ENCODE measurements around the gene SPAG9. TPM values are rescaled to one million over a fixed set of nuclear protein-coding genes. Genes with fewer than 3 reads are reported as not detected.

SPAG9 gene
- total RNA-seq, 1 donor from 2014 or later: 233 TPM

DNA sequence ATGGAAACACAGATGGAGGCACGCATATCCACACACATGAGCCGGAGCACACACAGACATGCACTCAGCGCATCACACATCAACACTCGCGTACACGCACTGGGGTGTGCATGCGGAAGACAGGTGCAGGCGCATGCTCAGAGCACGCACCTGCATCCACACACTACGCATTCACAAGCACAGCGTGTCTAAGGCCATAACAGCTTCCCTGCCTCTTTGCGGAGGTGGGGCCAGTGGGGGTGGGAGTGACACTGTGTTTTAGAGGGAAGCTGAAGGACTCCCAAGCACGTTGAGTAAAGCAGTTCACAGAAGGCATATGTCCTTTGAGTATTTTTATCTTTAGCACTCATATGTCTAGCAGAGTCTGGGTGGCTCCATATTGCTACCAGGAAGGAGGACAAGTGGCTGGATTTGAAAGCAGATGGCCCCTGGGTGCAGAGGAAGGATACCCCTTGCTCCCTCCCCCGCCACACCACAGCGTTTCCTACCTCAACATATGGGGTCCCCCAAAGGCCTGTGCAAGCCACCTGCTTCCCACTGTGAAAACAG is 185.9 kb downstream of the SPAG9 start:
- no peak for ATAC-seq
- intact Hi-C loops (cut with DNase I): no loop called here

DNA sequence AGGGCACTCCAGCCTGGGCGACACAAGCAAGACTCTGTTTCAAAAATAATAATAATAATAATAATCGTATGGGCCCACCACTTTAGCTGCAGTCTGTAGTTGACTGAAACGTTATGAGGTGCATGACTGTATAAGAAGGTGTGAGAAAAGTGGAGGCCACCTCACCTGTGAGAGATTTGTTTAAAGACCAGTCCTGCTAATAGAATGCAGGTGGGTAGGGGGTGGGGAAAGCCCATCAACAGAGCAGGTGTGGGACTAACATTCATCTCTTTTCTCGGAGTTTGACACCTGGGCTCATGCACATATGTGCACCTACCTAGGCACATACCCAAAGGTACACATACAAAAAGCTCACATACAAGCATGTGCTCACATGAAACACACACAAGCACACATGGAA is 186.5 kb downstream of the SPAG9 start:
- no peak for ATAC-seq

More for the DNA sequence above, 185.9 kb downstream of the SPAG9 start:
- no peak for DNase-seq (ENCODE audit: low spot score)

DNA sequence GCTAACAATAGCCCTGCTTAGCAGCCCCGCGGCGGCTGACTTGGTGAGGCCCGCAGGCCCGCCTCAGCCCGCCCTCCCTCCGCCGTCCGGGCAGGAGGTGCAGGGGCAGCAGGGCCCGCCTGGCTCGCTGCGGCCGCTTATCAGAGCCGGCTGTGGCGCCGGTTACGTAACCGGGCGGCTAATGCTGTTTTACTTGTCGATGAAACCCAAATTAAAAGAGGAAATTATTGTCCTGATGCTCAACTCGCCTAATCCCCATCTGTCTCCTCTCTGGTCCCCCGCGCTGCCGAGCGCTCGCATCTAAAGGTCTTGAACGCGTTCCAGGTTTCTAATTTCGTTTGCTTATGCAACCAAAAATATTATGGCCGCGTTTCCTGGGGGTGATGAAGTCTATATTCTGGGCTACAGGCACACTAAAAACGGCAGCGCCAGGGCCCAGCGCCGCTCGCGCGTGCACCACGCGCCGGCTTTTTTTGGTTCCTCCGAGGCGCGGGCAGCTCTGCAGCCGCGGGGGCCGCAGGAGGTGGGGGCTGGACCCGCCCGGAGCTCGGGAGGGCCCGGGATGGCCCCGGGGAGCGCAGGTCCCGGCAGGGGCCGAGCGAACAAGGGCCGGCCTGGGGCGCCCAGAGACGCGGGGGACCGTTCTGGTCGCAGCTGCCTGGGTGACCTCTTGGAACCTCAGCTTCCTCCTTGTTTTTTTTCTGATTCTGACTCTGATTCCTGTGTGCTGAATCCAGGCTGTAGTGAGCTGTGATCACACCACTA is 189.3 kb downstream of the SPAG9 start:
- peak; percentile 88 for DNase-seq (ENCODE audit: low spot score)
- intact Hi-C loops (cut with DNase I): no loop called here
- ATAC-seq: peak; percentile 94

More for the DNA sequence above, 186.5 kb downstream of the SPAG9 start:
- intact Hi-C loops (cut with DNase I): no loop called here
- no peak for DNase-seq (ENCODE audit: low spot score)

DNA sequence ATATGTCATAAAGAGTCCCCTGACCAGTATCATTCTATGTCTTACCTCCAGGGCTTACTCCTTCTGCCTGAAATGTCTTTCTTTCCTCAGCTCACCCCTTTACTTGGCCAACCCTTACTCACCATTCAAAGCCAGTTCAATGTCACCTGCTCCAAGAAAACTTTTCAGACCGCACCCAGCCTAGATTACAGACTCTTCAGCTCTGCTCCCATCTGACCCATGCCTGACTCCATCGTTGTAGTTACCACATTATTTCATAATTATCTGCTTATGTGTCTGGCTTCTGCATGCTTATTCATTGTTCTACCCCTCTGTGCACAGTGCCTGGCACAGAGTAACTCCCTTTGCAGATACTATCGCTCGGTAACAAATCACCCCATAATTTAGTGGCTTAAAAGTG is 192.0 kb downstream of the SPAG9 start:
- DNase-seq (ENCODE audit: low spot score) (no peak), ATAC-seq (no peak)
- intact Hi-C loops (cut with DNase I): no loop called here

- ATAC-seq: no peak
- intact Hi-C loops (cut with DNase I): no loop called here
- no peak for DNase-seq (ENCODE audit: low spot score)
Measured at GRCh38 chr17:50927287-50927686, 193.4 kb downstream of the SPAG9 start.

DNA sequence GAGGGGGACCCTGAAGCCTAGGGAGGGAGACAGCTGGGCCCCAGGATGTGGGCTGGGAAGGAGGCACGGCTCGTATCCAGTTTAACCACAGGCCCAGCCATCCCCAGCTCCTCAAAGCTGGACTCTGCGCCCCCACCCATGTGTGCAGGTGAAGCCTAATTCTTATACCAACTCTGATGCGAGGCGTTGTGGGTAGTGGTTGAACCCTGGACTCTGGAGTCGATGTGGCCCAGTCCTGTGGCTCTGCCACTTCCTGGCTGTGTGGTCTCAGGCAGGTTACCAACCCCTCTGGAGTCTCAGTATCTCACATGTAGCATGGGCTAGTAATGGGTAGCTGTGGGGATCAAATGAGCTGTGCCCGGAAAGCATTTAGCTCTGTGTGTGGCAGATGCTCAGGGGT is 194.1 kb downstream of the SPAG9 start:
- intact Hi-C loops (cut with DNase I): no loop called here
- no peak for ATAC-seq
- no peak for DNase-seq (ENCODE audit: low spot score)

DNA sequence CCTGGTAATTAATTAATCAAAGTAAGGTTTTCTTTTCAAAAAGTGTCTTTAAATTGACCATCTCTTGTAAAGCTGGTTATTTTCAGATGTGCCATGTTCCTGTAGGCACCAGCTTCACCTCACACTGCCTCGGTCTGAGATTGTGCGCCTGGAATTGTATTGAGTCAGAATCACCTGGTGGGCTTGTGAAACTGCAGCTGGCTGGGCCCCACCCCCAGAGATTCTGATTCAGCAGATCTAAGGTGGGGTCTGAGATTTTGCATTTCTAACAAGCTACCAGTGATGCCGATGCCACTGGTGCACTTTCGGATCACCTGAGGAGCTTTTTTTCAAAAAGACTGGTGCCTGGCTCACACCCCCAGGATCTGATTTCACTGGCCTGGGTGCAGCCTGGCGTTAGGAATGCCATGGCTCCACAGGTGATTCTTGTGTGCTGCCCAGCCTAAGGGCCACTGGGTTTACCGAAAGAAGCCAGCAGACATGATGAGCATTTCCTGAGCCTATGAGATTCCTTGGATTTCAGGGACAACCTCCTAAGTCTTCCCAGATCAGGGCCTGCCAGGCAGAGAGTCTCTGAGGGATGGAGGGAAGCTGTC is 195.3 kb downstream of the SPAG9 start:
- intact Hi-C loops (cut with DNase I): no loop called here
- no peak for DNase-seq (ENCODE audit: low spot score)
- no peak for ATAC-seq

DNA sequence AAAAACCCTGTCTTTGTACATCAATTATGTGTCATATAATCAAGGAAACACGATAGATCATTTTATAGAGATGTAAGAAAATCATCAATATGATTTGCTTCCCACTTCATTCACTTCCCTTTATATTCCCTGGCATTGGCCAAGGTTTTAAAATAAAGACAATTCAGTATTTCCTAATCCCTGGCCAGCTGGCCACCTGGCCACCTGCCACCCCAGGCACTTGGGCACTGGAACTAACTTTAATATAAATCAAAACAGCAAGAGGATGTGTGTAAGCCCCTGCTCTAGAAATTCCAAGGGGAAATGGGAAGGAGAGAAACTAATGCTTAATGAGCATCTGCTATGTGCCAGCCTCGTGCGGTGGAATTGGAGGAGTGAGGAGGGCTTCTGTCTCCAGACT is 195.9 kb downstream of the SPAG9 start:
- intact Hi-C loops (cut with DNase I): no loop called here
- DNase-seq (ENCODE audit: low spot score): no peak
- ATAC-seq: no peak

- DNase-seq (ENCODE audit: low spot score): no peak
- no peak for ATAC-seq
- intact Hi-C loops (cut with DNase I): no loop called here
Measured at GRCh38 chr17:50924300-50924699, 196.4 kb downstream of the SPAG9 start.

DNA sequence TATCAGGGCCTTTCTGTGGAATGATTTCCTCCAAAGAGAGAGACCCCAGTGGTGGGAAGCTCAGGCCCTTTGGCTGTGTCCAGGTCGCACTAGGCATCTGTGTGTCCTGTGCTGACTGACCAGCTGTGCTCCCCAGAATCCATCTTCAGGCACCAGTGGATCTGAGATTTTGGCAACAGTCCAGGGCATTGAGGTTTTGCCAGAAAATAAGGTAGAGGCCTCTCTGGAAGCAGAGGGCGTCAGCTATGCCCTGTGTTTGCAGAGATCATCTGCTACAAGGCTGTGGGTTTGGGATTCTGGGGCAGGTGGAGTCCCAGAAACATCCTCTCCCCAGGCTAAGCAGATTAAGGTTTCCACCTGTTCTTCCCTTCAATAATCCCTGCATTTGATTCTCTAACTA is 197.1 kb downstream of the SPAG9 start:
- ATAC-seq (no peak), DNase-seq (ENCODE audit: low spot score) (no peak)
- intact Hi-C loops (cut with DNase I): no loop called here

DNA sequence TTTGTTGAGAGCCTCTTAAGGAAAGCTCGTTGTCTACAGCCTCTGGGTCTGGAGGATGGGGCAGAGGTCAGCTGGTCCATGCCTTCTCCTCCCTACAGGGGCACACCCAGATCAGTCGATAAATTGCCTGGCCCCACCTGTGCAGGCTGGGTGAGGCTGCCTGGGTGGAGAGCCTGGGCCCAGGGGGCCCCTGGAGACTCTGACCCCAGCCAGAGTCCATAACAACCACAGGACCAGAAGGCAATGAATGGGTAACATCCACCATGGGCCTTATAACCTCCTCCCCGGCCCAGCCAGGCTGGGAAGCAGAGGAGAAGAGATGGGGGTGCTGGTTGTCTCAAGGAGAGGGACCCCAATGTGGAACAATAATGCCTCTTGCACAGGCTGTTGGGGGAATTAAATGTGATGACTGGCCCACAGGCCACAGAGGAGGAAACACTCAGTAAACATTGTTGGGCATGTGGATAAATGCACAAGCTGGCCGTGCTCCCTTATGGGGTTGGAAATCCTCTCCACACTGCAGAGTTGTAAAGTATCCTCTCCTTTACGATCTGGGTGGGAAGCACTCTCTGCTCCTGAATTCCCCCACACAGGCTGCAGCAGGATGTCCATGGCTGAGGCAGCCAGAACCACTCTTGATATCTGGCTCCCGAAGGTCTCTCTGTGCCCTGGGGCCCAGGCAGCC is 197.8 kb downstream of the SPAG9 start:
- ATAC-seq (no peak), DNase-seq (ENCODE audit: low spot score) (no peak)
- intact Hi-C loops (cut with DNase I): no loop called here

DNA sequence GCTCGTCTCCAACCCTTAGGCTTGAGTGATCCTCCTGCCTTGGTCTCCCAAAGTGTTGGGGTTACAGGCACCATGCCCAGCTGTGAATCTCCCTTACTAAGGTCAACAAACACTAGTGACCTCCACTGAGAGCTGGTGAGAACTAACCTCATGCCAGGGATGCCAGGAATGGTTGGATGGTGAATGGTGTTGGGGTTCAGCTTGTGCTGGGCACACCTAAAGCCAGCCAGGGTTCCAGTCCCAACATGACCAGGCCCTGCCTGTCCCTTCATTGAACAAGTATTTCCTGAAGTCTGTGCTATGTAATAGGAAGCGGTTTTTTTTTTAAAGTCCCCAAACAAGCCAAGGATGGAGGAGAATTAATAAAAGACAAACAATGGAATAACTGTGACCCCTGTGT is 198.6 kb downstream of the SPAG9 start:
- DNase-seq (ENCODE audit: low spot score) (no peak), ATAC-seq (no peak)
- intact Hi-C loops (cut with DNase I): no loop called here

DNA sequence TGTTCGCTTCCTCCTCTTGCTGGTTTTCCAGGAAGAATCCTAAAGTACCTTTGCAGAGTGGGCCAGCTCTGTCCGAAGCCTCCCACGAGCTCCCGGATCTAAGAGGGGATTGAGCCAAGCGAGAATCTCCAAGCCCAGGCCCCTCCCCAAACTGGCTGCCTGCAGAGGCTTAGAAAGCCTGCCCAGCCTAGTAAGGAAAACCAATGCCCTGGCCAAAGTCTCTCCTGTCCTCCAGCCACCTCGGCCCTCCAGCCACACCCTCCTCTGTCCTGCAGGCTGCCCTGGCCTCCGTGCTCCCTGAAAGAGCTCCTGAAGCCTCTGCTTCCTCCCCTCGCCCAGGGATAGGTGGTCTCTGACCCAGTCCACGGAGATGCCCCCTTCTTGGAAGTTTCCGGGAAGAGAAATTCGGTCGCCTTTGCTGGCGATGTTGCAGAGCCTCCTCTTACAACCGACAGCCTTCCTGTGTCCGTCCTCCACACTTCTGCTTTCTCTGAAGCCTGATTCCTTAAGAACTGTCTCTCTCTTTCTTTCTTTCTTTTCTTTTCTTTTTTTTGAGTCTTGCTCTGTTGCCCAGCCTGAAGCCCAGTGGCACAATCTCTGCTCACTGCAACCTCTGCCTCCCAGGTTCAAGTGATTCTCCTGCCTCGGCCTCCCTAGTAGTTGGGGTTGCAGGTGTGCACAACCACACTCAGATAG is 199.6 kb downstream of the SPAG9 start:
- DNase-seq (ENCODE audit: low spot score): no peak
- ATAC-seq: no peak
- intact Hi-C loops (cut with DNase I): no loop called here

GRCh38 chr17:50920041-50920410 is 200.6 kb downstream of the SPAG9 start:
- intact Hi-C loops (cut with DNase I): no loop called here
- DNase-seq (ENCODE audit: low spot score) (no peak), ATAC-seq (no peak)

DNA sequence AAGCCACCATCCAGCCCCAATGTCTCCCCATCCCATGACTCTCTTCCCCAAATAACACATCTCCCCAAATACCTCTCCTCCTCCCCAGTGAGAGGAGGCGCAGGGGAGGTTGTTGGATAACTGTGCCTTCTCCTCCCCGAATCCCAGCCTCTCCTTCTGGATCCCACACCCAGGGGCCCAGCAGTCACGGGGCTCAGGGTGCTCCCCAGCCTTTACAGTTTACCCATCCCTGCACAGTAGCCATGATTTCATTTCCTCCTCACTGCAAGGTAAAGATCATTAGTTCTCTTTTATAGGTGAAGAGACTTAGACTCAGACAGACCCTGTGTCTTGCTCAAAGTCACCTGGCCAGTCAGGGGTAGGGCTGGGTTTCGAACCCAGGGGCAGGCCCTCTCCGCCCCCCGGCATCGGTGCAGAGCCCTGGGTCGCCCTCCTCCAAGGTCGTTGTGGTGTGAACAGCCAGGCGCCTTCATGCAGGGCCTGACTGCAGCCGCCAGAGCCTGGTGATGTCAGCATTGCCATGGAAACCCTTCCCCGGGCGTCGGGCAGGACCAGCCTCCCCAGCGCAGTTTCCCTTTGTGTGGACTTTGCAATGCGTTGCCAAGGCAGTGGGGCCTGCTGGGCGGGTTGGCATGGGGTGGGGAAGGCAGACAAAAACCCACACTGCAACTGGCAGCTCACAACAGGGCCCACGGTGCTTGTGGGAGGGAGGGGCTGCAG is 201.2 kb downstream of the SPAG9 start:
- intact Hi-C loops (cut with DNase I): no loop called here
- peak; percentile 95 for ATAC-seq
- peak; percentile 92 for DNase-seq (ENCODE audit: low spot score)

DNA sequence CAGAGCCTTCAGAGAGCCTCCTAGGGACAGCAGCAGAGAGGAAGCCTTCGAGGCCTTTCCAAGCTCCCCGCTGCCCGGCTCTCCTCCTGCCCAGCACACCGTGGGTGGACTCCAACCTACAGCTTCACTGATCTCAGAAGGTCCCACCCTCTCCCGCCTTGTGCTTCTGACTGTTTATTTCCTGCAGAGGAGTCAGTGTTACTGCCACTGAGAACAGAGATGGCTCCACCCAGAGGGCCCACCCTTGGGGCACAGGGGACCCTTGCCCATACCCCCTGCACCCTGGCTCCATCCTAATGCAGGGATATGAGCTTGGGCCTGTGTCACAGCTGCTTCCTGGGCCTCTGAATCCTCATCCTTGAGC is 201.8 kb downstream of the SPAG9 start:
- intact Hi-C loops (cut with DNase I): no loop called here
- DNase-seq (ENCODE audit: low spot score): no peak
- peak; percentile 45 for ATAC-seq

DNA sequence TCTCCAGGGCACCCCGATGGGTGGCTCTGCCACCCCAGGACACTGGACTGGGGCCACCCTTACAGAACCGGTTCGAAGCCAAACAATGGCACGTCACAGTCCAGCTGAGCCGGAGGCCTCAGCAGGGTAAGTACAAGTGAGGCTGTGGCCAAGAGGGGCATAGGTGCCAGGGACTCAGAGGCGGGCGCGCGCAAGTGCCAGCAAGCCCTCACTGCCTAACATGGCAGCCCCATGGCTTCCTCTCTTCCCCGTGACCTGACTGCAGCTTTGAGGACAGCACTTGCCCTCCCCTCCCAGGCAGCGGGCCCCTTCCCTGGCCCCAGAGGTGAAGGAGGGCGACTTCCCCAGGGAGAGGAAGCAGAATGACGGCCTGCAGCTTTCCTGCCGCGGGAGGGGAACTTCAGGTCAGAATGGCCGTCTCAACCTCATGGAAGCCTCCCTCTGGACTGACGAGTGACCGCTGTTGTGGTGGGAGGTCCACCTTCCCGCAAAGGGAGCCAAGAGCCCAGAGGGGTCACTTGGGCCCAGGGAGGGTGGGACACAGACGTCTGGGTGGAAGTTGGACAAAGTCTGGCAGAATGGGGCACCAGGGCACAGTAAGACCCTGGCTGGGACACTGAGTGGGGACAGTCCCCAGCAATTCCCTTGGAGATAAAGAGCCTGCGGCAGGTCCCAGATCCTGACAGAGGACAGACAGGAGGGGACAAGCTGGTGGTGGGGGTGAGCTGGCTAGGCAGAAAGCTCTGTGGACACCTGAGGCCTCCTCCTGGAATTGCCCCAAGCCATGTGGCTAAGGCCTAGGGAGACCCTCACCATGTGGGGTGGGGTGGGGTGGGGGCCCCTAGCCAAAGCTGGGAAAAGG is 202.4 kb downstream of the SPAG9 start:
- intact Hi-C loops (cut with DNase I): no loop called here
- DNase-seq (ENCODE audit: low spot score): no peak
- no peak for ATAC-seq

DNA sequence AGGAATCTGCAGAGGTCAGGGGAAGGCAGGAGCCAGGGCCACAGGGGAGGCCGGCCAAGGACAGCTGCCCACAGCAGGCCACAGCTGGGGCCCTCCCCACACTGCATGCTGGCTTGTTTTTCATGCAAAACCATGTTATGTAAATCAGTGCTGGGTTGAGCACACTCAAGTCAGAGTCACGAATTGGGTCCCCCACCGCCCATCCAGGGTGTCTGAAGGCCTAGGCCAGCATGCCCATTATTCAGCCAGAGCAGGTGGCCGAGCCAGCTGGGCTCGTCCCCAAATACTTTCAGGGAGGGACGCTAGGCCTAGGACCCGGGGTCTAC is 203.3 kb downstream of the SPAG9 start:
- DNase-seq (ENCODE audit: low spot score): no peak
- ATAC-seq: no peak

More for the DNA sequence above, 203.3 kb downstream of the SPAG9 start:
- intact Hi-C loops (cut with DNase I): no loop called here

Measured in sciatic nerve (tissue), 2 donors.